Activated effector memory CD4-positive, alpha-beta T cell treated with Interleukin-2 at 50 U/mL for 16 hours (primary cell): ENCODE results near the gene MAP4K2.

Source experiments
- DNase-seq: peaks from one replicate; pipeline ENCODE4 v3.0.0-alpha.2; 2020

The MAP4K2 gene

DNA sequence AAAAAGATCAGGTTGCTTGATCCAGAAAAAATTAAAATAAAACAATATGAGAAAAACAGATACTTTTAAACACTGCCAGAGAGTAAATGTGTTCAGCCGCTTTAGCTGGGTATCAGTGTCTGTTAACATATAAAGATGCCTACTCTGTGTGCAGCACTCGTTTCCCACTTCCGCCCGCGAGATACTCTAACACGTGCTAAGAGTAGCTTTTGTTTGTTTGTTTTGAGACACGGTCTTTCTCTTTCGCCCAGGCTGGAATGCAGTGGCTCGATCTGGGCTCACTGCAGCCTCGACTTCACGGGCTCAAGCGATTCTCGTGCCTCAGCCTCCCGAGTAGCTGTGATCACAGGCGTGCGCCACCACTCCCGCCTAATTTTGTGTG is 7.9 kb upstream of the MAP4K2 start:
- no peak for DNase-seq

DNA sequence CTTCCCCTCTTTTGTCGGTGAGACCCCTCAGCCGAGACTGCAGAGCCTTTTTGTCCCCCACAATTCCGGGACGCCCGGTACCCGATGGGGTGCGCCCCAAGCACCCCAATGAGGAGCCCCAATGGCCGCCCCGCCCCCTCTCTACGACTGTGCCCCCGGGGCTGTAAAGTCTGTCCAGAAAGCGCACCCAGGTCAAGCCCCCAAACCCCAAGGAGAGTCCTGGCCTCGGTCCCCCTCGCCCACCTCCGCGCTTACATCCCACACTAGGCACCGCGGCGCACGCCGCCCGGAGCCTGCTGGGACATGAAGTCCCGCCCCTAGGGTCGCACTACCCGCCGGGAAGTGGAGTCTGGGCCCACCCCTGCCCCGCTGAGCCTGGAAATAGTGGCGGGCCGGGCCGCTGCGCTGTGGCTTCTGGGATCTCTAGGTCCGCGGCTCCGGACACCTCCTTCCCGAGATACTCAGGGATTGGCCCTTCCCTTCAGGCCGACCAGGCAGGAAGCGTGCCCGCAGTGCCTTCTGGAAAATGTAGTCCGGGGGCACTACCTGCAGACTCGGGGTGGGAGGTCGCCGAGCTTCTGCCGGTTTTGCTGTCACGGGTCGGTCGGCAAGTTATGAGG is 7.4 kb upstream of the MAP4K2 start, which contains the start of gene MEN1:
MEN1 (minus strand) TSS at position 281 of the 620 bp plus-strand sequence. CDS start 442 bp downstream, outside the sequence.
- peak; percentile 69 for DNase-seq

DNA sequence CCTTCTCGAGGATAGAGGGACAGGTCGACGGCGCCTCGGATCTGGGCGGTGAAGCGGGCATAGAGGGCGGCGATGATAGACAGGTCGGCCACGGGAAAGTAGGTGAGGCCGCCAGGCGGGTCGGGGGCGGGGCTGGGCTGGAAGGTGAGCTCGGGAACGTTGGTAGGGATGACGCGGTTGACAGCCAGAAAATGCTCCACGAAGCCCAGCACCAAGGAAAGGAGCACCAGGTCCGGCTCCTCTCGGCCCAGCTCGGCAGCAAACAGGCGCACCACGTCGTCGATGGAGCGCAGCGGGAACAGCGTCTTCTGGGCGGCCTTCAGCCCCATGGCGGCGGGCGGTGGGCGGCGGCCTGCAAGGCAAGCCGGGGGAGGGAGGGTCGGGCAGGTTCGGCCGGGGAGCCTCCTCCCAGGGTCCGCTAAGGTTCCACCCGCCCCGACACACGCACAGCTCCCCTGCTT is 6.8 kb upstream of the MAP4K2 start:
- DNase-seq, result no peak

DNA sequence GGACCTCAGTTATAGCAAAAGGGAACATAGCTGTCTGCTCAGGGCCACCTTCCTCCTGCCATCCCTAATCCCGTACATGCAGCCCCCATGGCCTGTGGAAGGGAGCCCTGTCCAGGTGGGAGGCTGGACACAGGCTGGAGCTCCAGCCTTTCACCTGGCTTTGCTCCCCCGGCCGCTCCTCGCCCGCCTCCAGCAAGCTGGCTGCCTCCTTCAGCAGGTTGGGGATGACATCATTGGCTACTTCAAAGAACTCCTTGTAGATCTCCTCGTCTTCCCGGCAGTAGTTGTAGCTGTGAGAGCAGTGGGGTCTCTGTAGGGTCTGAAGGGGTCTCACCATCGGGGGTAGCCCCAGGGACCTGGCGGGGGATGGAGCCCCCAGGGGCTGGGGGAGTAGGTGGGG is 2.5 kb upstream of the MAP4K2 start:
- no peak for DNase-seq

DNA sequence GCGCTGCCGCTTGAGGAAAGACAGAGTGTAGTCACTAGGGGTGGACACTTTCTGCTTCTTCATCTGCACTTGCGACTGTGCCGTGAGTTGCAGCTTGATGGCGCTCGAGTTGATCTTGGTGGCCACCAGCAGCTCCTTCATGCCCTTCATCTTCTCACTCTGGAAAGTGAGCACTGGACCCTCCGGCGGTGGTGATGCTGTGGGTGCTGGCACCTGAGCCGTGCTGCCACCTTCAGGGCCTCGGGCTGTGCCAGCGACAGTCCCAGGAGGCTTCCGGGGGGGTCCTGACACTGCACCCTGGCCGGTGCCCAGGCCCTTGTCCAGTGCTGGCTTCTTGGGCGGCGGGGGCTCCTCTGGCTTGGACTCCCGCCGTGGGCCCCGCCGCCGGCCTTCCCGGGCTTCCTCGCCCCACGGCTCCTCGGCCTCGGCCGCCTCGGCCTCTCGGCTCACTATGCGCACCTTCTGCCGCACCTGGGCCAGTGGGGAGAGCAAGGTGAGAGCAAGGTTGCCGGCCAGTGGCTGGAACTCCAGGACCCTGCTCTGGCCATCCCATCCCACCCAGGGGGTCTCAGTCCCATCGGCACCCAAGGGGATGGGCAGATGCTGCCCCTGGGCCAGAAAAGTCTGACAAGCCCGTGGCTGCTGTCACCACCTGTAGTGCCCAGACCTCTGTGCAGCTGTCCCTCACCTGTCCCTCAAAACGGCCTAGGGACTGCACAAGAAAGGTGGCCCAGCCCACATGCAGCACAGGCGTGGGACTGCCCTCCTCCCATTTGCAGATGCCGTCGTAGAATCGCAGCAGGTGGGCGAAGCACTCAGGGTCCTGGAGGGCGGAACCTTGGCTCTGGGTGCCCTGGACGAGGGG is 1.6 kb upstream of the MAP4K2 start:
- DNase-seq, result no peak

DNA sequence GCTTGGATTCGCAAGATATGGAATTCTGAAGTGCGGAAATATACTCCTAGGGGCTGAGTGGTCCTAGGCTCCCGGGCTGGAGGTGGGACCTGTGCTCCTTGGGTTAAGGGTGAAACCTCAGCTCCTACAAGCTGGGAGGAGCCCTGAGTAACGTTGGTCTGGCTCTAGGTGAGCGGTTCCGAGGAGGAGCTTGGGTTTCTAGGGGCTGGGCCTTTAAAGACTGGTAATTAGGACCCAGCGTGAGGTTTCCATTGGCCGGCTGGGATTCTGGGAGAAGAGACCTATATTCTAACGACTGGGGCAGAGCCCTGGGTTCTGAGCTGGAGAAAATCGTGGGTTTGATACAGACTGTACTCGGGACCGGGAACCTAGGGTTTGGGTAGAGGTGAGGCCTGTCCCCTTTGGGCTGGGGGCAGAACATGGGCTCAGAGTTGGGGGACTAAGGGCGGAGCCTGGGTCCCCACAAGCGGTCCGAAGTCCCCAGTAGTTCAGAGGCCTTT is 882 bp upstream of the MAP4K2 start:
- no peak for DNase-seq

DNA sequence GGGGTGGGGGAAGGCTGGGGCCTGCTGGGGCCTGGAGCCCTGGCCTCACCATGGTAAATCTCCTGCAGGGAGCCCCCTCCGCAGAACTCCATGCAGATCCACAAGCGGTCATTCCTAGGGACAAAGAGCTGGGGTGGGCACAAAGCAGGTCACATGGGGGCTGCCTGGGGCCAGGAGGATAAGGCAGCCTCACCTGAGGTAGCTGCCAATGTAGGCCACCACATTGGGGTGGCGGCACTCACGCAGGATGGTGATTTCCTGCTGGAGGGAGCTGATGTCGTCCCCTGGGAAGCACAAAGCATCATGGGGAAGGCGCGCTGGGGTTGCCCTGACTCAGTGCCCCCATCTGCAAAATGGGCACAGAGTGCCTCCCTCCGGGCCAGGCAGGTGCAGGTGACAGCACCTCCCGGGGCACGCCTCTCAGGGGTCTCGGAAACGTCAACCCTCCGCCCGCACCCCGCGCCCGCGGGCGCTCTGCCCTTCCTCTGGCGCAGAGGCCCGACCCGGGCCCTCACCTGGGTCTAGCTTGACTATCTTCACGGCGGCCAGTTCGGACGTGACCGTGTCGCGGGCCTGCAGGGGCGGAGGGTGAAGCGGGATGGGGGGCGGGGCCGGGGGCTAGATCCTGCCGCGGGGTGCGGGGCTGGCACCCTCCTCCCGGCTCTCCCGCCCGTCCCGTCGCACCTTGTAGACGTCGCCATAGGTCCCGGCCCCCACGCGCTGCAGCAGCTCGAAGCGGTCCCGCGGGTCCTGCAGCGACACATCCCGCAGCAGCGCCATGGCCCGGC is 450 bp downstream of the MAP4K2 start:
- peak; percentile 32 for DNase-seq

DNA sequence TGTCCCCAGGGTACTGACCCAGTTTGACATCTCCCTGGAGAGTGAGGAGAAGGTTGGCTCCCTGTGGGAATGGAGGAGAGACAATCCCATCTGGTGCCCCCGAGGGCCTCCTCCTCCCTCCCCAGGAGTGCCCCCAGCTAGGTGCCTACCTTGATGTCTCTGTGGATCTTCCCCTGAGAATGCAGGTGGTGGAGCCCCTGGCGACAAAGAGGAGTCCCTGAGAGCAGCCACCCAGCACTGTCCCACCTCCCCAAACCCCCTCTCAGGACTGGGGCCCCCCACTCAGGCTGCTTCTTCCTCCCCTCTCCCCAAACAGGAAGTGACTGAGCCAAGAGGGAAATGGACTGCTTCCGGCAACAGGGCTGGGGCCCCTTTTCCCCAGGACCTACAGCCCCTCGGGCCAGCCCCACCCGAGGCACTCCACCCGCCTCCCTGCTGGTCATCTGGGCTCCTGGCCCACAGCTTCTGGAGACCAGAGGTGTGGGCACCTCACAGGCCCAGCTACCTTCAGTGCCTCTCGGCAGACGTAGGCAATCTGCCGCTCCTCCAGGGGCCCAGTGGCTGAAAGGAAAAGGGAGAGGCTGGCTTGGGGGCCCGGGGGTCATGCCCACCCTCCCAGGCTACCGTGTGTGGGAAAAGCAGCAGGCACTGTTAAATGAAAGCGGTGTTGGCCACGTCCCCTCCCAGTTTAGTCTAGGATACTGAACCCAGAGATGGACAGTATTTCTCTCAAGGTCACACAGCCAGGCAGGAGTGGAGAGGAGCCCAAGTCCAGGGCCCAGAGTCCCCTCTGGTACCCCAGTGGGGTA is 1.2 kb downstream of the MAP4K2 start:
- DNase-seq, result no peak

DNA sequence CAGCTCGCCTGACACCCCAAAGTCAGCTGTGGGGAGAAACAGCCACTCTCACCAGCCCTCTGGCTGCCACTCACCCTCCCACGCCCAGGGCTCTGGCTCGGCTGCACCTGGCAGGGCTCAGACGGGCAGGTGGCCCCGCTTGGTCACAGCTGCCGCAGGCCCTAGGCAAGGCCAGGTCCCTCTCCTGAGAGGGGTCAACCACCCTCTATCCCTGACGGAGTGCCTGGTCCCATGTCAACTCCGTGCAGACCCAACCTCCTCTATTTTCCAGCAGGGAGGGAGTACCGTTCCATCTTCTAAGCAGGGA is 1.9 kb downstream of the MAP4K2 start:
- no peak for DNase-seq

DNA sequence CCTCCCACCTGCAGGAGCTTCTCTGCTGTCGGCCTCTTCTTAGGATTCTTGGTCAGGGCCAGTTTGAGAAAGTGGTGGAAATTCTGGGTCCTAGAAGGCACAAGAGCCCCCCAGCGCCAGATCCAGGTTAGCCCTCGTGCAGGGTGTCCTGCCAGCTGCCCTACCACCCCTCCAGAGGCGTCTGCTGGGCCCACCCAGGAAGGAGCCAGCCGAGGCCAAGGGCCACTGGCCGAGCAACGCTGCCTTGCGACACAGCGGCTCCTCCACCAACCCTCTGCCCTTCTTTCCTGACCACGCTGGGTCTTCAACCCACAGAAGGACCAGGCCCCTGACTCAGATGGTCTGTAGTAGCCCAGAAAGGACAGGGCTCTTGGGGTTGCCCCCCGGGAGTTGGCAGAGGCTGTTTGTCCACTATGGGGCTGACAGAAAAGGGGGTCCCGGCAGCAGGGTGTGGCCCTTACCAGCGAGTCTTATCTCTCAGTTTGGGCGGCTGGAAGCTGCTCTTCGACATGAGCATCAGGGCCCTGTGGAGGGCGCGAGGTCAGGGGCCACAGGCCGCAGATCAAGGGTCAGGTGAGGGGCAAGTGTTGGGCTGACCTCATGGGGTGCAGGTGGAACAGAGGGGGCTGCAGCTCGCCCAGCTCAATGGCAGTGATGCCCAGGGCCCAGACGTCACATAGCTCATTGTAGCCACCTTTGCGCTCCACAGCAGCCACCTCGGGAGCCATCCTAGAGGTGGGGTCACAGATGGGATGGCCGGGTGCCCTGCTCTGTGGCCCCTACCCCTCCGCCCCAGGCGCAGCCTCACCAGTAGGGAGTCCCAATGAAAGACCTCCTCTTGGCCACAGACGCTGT is 2.5 kb downstream of the MAP4K2 start:
- DNase-seq, result no peak

DNA sequence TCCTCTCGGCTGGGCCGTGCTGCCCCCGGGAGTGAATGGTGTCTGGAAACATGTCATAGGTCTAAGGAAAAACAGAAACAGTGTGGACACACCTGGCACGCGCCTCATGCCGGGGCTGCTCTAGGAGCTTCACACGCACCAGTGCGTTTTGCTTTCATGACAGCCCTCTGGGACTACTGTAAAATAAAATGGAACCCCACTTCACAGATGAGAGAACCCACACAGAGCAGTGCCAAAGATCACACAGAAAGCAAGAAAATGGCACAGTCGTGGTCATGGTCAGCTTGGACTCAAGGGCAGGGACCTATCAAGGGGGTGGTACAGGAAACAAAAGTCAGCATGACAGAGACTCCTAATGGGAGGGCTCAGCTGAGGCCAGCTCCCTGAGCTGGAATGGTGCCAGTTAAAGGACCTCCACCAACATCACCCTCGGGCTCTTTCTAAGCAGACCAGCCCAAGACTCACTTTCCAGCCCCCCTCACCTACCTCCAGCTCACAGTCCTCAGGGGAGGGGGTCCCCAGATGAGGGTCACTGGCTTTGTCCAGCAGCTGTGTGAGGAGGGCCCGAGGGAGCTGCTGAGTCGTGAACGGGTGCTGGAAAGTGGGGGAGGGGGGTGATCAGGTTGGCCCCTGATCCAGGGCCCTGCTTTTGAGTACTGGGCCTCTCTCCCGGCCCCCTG is 3.3 kb downstream of the MAP4K2 start:
- no peak for DNase-seq

DNA sequence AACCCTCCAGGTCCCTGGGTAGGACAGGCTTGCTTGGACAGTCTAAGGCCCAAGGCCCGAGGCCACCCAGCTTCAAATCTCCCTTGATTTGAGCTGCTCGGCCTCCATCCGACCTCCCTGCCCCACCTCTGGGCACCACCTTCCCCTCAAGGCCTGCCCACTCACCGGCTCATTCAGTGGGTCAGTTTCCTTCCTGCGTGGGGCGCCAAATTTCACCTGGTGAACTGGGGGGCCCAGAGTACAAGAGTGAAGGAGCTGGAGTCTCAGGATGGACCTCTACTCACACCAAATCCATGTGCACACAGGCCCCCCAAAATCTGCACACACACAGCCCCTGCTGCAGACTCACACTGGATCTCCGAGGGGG is 3.8 kb downstream of the MAP4K2 start:
- no peak for DNase-seq

DNA sequence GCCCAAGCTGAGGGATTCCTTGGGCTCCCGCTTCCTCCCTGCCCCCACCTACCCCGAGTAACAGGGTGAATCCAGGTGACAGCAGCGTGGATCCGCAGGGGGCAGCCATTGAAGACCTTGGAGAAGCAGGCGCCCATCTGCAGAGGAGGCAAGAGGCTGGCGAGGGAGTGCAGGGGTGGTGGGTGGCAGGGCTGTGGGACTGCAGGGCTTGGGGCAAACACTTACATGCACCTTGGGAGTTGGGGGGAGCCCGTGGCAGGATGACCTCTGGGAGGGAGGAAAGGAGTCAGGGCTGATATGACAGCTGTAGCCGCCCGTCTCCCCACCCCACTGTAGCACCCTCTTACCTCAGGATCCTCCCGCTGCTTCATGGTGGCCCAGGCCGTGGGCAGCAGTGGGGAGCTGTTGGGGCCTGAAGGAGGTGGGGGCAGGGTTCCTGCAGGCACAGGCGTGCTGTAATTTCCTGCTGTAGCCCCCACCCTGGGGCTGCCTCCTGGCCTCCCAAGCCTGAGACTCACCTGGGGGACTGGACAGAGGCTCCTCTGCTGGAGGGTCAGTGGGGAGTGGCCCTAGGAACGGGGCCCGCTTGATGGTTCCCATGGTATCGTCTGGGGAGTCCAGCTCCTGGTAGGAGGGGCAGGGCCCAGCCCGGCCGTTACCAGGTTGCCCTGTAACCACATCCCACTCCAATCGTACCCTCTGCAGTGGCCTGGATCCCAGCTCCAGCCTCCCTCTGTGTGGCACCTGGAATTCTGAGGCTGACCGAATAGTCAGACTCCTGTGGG is 6.1 kb downstream of the MAP4K2 start:
- no peak for DNase-seq

DNA sequence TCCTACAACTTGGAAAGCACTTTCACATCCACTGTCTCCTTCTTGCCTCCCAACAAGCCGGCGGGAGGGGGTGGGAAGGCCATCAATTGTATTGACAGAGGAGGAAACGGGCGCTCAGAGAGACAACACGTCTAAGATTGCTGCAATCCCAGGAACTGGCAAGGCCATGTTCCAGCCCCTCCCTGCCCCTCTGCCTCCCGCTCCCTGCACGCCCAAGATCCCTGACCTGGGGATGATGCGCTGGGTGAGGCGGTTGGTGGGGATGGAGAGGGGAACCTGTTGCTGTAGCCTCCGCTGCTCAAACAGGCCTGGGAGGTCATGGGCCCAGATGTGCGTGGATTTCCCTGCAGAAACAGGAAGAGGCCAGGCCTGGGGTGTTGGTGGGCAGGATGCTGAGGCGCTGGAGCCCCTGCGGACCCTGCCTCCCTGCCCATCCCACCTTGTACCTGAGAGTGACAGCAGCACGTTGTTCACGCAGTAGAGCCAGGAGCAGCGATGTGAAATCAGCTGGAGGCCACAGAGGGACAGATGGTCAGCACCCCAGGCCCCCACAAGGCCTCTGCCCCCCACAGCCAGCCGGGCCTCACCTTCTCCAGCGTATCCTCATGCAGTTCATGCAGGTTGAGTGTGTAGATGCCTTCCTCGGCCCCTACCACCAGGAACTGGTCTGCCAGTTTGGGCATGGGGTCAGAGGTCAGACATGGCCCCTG is 6.8 kb downstream of the MAP4K2 start:
- DNase-seq, result no peak

DNA sequence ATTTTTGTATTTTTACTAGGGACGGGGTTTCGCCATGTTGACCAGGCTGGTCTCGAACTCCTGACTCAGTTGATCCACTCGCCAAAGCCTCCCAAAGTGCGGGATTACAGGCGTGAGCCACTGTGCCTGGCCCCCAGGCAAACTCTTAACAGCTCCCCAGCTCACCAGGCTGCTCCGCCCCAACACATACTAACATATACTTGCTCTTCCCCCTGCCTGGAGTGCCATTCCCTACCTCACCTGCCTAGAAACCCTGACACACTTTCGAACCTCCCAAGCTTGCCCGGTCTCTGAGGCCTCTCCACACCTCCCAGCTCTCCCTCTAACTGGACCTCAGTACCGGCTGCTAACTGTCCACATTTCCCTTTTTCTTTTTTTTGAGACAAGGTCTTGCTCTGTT is 8.5 kb downstream of the MAP4K2 start:
- no peak for DNase-seq

DNA sequence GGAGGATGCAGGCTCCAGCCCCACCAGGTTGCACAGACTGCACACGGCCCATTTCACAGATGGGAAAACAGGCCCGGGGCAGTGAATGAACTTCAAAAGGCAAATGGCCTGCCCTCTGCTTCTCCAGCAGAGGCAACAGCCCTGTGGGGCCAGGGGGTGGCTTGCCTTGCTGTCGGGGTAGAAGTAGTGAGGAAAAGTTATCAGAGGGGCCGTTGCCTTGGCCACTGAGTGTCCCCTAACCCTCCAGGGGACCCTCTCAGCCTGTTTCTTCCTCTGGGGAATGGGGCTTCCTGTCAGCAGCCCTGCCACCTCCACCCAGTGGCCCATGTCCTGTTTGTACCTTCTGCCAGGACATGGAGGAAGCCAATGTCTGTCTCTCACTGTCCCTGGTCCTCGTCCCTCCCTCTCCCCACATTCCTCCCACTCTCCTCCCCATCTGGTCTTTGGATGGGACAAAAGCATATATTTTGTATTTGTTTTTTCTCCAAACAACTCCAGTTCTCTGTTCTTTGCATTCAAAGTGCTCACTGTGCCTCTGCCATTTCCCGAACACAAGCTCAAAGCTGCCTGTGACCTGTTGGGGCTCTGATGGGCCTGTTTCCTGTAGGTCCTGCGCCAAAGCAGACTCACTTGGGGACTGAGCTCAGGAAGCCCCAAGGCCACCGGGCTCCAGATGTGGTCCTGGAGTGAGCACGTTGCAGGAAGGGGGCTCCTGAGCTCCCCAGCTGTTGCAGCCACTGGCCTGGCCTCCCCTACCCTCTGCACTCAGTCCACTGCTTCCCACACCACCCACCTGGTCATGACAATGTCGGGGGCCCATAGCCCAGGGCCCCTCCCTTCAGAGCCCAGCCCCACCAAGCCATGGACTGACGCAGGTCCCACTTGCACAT is 9.5 kb downstream of the MAP4K2 start:
- no peak for DNase-seq

DNA sequence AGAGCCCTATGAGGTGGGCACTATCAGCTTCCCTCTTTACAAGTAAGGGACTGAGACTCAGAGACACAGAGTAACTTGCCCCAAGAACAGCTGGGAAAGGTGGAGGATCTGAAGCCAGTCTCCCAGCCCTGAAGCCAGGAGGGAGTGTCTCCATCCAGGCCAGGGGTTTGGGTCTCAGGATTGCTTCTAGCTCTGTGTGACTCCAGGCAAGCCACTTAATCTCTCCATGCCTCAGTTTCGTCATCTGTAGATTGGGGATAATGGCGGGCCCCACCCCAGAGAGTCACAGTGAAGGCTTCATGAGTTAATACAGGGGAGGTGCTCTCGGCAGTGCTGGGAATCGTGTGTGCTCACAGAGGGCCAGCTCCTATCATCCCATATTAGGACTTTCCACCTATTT is 10.5 kb downstream of the MAP4K2 start:
- no peak for DNase-seq

DNA sequence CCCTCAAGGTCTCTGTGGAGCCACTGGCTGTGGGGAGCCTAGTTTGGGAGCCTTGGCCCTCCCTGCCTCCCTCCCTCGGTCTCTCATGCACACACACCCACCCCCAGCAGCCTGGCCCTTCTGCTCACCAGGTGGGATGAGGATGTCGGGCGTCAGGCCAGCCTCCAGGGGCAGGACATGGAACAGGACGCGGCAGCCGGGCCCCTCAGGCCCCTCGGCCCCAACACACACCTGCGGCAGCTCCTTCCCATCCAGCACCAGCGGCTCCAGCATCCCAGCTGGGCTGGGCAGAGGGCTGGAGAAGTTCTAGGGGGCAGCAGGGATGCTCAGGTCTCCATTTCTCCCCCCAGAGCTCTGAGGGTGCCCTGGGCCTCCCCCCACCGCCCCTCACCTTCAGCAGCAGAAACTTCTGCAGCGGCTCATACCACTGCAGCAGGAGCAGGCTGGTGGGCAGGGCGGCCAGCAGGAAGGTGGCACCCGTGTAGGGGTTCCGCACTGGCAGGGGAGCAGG is 11.2 kb downstream of the MAP4K2 start:
- DNase-seq, result no peak
